Muscle of leg (tissue), 11 donors: ENCODE results near the gene SLC25A12. TPM values are rescaled to one million over a fixed set of nuclear protein-coding genes. Genes with fewer than 3 reads are reported as not detected.
"Not testable (repeated sequence)": the region's sequence is repeated elsewhere in the genome, so short reads cannot be mapped to it uniquely, and the experiment has no call there.

Experiments used
- DNase-seq: peaks from one replicate; pipeline ENCODE4 v3.0.0; 2013
- H3K27ac ChIP-seq: one replicate; pipeline ENCODE4 v1.5.1; 2013; ENCODE audit warnings: mild to moderate bottlenecking, low read length, control low read depth
- H3K27me3 ChIP-seq: one replicate; pipeline ENCODE4 v1.6.1; 2013; ENCODE audit warnings: low read length; ENCODE audit not compliant: control insufficient read depth, insufficient read depth
- H3K36me3 ChIP-seq: one replicate; pipeline ENCODE4 v1.6.1; 2013; ENCODE audit warnings: low read length; ENCODE audit not compliant: control insufficient read depth, insufficient read depth
- H3K4me1 ChIP-seq: one replicate; pipeline ENCODE4 v1.6.1; 2013; ENCODE audit warnings: low read length; ENCODE audit not compliant: control insufficient read depth, insufficient read depth
- H3K4me3 ChIP-seq: one replicate; pipeline ENCODE4 v1.5.1; 2013; ENCODE audit warnings: low read length, control low read depth
- H3K9me3 ChIP-seq: replicated peaks from 2 replicates; pipeline ENCODE4 v1.6.1; 2013; ENCODE audit warnings: low read depth, low read length; ENCODE audit not compliant: control insufficient read depth
- WGBS: methylation state at CpG from one replicate; pipeline ENCODE4 v1.1.5; 2013; ENCODE audit warnings: missing lambda C conversion rate; ENCODE audit not compliant: insufficient coverage; 5-methylcytosine and 5-hydroxymethylcytosine counted together
- polyA plus RNA-seq, 8 donors: library from polyadenylated mRNA; unstranded; fragments of 120-200 nt; gene quantifications; one replicate each; pipeline versions ENCODE4 v1.2.1 to v1.2.3, GENCODE V29; 2013; ENCODE audit warnings: inconsistent platforms in 1 of 8, low replicate concordance in 1 of 8; ENCODE audit not compliant: insufficient read length in 8 of 8, insufficient read depth in 1 of 8
- total RNA-seq: library from RNA; stranded (reverse); fragments of 120-200 nt; gene quantifications from one replicate; pipeline ENCODE4 v1.2.4, GENCODE V29; 2013

The SLC25A12 gene
- total and polyA plus RNA-seq, 9 donors, result 20.4 to 27.7 (median 22.1) TPM

DNA sequence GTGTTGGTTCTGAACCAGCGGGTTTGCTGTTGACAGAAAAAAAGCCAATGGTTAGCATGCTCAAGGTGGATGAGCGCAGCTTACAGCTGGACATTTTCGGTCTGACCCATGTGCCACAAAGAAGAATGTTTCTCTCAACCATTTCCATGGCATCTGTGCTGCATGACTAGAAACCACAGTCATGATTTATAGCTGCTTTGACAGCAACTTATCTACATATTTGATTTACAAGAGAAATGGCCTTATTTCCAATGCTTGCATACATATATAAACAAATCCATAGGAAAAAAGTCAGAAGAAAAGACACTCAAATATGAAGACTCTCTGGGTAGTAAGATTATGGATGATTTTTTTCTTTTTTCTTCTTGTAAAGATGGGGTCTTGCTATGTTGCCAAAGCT is 108.6 kb downstream of the SLC25A12 start:
- 73% methylated on average over 3 of the region's 3 CpGs for WGBS
- no peak for DNase-seq
- H3K36me3 ChIP-seq, result peaks cover 31% of the 10 kb centered on the region
- no peaks in the 10 kb centered on the region for H3K4me1 ChIP-seq
- H3K4me3 ChIP-seq, result no peak overlapping the region
- no peaks in the 10 kb centered on the region for H3K27me3 ChIP-seq
- no peaks in the 10 kb centered on the region for H3K9me3 ChIP-seq
- no peak overlapping the region for H3K27ac ChIP-seq

DNA sequence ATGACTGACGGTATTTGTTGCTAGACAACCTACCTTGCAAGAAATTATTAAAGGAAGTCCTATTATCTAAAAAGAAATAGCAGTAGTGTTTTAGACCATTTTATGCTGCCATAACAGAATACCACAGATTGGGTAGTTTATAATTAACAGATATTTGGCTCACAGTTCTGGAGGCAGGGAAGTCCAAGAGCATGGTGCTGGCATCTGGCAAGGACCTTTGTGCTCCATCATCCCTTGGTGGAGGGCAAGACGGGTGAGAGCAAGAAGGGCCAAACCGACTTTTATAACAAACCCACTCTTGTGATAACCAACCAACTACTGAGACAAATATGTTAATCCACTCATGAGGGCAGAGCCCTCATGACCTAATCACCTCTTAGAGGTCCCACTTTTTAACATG is 115.5 kb downstream of the SLC25A12 start:
- Histone ChIP-seq H3K27me3 (no peaks in the 10 kb centered on the region), H3K27ac (no peak overlapping the region), H3K9me3 (peaks cover 7% of the 10 kb centered on the region), H3K4me3 (no peak overlapping the region), H3K4me1 (no peaks in the 10 kb centered on the region), H3K36me3 (no peaks in the 10 kb centered on the region)
- 100% methylated on average over 2 of the region's 3 CpGs for WGBS
- no peak for DNase-seq

DNA sequence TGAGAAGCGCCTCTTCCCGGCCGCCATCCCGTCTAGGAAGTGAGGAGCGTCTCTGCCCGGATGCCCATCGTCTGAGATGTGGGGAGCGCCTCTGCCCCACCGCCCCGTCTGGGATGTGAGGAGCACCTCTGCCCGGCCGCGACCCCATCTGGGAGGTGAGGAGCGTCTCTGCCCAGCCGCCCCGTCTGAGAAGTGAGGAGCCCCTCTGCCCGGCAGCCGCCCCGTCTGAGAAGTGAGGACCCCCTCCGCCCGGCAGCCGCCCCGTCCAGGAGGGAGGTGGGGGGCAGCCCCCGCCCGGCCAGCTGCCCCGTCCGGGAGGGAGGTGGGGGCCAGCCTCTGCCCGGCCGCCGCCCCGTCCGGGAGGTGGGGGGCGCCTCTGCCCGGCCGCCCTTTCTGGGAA is 119.5 kb downstream of the SLC25A12 start:
- not testable (repeated sequence) for H3K36me3 ChIP-seq, H3K4me1 ChIP-seq
- 100% methylated on average over 5 of the region's 35 CpGs for WGBS

DNA sequence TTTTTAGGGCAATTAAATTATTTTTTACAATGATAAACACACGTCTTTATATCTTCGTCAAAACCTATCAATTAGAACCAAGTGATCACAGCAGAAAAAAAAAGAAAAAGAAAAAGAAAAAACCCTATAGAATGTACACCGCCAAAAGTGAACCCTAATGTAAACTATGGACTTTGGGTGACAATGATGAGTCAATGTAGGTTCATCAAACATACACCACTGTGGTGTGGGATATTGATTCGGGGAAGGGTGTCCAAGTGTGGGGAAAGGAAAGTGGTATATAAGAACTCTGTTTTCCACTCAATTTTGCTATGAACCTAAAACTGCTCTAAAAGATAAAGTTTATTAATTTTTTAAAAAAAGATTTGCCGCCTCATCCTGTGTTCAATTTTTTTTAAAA is 121.7 kb downstream of the SLC25A12 start:
- no peaks in the 10 kb centered on the region for H3K36me3 ChIP-seq
- no peak overlapping the region for H3K27ac ChIP-seq
- DNase-seq, result no peak
- peaks cover 9% of the 10 kb centered on the region for H3K9me3 ChIP-seq
- no peak overlapping the region for H3K4me3 ChIP-seq
- no CpG with 5 or more reads among the region's 5 CpGs for WGBS
- no peaks in the 10 kb centered on the region for H3K27me3 ChIP-seq
- no peaks in the 10 kb centered on the region for H3K4me1 ChIP-seq

More for the DNA sequence above, 119.5 kb downstream of the SLC25A12 start:
- not testable (repeated sequence) for DNase-seq, H3K27me3 ChIP-seq, H3K27ac ChIP-seq, H3K4me3 ChIP-seq
- peaks cover 15% of the 10 kb centered on the region for H3K9me3 ChIP-seq

DNA sequence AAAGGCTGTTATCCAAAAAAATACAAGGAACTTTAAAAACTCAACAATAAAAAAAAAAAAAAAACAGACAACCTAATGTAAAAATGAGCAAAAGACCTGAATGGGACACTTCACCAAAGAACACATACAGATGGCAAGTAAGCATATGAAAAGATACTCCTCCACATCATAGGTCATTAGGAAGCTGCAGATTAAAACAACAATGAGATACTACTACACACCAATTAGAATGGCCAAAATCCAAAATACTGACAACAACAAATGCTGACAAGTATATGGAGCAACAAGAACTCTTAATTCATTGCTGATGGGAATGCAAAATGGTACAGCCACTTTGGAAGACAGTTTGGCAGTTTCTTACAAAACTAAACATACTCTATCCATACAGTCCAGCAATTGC is 122.6 kb downstream of the SLC25A12 start:
- no peak for DNase-seq
- Histone ChIP-seq H3K4me3 (no peak overlapping the region), H3K27me3 (no peaks in the 10 kb centered on the region), H3K27ac (no peak overlapping the region), H3K9me3 (peaks cover 9% of the 10 kb centered on the region), H3K4me1 (no peaks in the 10 kb centered on the region), H3K36me3 (no peaks in the 10 kb centered on the region)

DNA sequence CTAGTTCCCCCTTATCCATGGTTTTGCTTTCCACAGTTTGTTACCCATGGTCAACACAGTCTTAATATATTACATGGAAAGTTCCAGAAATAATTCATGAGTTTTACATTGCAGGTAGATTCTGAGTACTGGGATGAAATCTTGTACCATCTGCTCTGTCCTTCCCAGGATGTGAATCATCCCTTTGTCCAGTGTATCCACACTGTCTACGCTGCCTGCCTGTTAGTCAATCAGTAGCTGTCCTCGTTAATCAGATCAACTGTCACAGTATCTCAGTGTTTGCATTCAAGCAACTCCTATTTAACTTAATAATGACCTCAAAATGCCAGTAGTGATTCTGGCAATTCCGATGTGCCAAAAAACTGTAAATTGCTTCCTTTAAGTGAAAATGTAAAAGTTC is 130.4 kb downstream of the SLC25A12 start:
- DNase-seq, result no peak
- Histone ChIP-seq H3K27me3 (no peaks in the 10 kb centered on the region), H3K4me1 (no peaks in the 10 kb centered on the region), H3K4me3 (no peak overlapping the region), H3K27ac (no peak overlapping the region), H3K36me3 (peaks cover 18% of the 10 kb centered on the region), H3K9me3 (no peaks in the 10 kb centered on the region)
- WGBS, result 100% methylated on average over 1 of the region's 3 CpGs

DNA sequence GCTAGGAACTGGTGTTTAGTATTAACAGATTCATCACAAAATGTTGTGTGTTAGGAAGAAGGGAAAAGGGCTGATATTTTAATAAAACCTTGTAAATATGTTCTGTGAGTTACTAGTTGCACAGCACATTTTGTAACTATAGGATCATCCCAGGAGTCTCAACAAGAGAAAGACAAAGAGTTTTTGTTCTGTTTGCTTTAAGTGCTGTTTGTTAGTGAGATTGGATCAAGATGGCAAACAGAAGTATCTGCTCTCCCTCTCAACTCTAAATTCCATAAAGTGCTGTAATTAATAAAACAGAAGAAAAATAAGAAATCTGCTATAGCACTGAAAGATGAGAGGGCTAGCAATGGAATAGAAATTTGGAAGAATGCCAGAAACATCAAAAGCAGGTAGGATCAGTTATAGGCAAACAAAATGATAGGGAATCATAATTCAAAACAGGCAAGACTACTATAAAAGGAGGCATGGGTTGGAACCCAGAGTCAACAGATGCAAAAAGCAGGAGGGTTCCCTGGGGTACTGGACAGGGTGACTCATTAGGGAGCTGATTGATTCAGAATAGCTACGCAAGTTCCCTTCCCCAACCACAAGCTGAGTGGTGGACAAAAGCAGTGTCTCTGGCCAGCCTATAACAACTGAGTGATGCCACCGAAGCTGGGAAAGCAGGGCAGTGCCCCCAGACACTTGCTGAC is 131.0 kb downstream of the SLC25A12 start:
- H3K4me3 ChIP-seq, result no peak overlapping the region
- DNase-seq, result no peak
- no peaks in the 10 kb centered on the region for H3K9me3 ChIP-seq
- 74% methylated on average over 2 of the region's 2 CpGs for WGBS
- H3K27me3 ChIP-seq, result no peaks in the 10 kb centered on the region
- peaks cover 18% of the 10 kb centered on the region for H3K36me3 ChIP-seq
- no peaks in the 10 kb centered on the region for H3K4me1 ChIP-seq
- no peak overlapping the region for H3K27ac ChIP-seq

DNA sequence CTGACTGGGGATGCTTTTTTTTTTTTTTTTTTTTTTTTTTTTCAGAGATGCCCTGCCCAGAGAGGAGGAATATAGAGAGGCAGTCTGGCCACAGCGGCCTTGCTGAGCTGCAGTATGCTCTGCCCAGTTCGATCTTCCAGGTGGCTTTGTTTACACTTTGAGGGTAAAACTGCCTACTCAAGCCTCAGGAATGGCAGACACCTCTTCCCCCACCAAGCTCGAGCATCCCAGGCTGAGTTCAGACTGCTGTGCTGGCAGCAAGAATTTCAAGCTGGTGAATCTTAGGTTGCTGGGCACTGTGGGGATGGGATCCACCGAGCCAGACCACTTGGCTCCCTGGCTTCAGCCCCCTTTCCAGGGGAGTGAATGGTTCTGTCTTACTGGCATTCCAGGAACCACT is 132.9 kb downstream of the SLC25A12 start:
- not testable (repeated sequence) for H3K4me1 ChIP-seq, H3K9me3 ChIP-seq, H3K27ac ChIP-seq, H3K4me3 ChIP-seq, H3K27me3 ChIP-seq, DNase-seq
- peaks cover 18% of the 10 kb centered on the region for H3K36me3 ChIP-seq
- WGBS, result 93% methylated on average over 2 of the region's 4 CpGs

DNA sequence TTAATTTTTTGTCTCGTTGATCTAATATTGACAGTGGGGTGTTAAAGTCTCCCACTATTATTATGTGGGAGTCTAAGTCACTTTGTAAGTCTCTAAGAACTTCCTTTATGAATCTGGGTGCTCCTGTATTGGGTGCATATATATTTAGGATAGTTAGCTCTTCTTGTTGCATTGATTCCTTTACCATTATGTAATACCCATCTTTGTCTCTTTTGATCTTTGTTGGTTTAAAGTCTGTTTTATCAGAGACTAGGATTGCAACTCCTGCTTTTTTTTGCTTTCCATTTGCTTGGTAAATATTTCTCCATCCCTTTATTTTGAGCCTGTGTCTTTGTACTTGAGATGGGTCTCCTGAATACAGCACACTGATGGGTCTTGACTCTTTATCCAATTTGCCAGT is 135.3 kb downstream of the SLC25A12 start:
- not testable (repeated sequence) for H3K4me3 ChIP-seq, H3K4me1 ChIP-seq, H3K27ac ChIP-seq, H3K27me3 ChIP-seq, H3K9me3 ChIP-seq, DNase-seq
- WGBS, result no CpG with 5 or more reads among the region's 1 CpG
- peaks cover 18% of the 10 kb centered on the region for H3K36me3 ChIP-seq

DNA sequence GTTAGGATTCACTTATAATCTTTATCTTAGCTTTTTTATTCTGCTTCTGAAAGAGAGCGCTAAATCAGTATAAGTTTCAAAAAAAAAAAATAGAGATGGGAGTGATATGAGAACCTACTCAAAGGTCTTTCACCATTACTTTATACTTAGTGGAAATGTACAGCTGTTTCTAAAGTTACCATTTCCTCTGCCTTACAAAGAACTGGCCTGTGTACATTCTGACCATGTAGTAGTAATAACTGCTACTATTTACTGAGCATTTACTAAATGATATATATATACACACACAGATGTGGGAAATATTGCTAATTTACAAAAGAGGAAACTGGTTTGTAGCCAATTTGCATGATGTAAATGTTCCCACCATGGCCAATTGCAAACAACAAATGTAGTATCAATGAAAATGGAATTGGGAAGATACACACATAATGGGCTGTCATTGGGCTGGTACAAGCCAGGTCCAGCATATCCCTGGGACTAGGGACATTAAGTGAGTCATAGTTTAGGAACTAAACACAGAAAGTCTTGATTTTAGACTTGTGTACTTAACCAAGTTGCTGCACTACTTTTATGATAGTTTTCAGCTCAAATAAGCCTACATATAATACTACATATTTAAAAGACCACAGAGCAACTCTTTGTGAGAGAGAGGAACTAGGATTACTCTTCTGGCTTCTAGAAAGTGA is 139.6 kb downstream of the SLC25A12 start:
- H3K4me1 ChIP-seq, result no peaks in the 10 kb centered on the region
- no peak overlapping the region for H3K4me3 ChIP-seq
- no peak overlapping the region for H3K27ac ChIP-seq
- peaks cover 9% of the 10 kb centered on the region for H3K36me3 ChIP-seq
- no CpG with 5 or more reads among the region's 1 CpG for WGBS
- H3K9me3 ChIP-seq, result no peaks in the 10 kb centered on the region
- no peaks in the 10 kb centered on the region for H3K27me3 ChIP-seq
- DNase-seq, result no peak
